HepG2 (cell line): Measurements from ENCODE around the gene DDX39B. TPM values are rescaled to one million over a fixed set of nuclear protein-coding genes. Genes with fewer than 3 reads are reported as not detected.

ENCODE experiments used
- ATF7 ChIP-seq, 2 experiments: fragments of 450-650 bp in 1 of 2; sonication (generic) in 1 of 2; formaldehyde crosslinking in 1 of 2; IDR thresholded peaks; 2 replicates each; pipeline versions ENCODE4 v1.4.0 to v1.6.1; 2016 to 2020; ENCODE audit warnings: antibody characterized with exemption in 1 of 2, mild to moderate bottlenecking in 1 of 2, missing genetic modification reagents in 1 of 2
- ELF3 ChIP-seq: IDR thresholded peaks from 2 replicates; pipeline ENCODE4 v1.6.1; 2016; ENCODE audit warnings: missing genetic modification reagents, missing compliant biosample characterization
- HIVEP1 ChIP-seq: sonication (generic); formaldehyde crosslinking; IDR thresholded peaks from 2 replicates; pipeline ENCODE4 v1.4.0; 2020; ENCODE audit warnings: mild to moderate bottlenecking, missing genetic modification reagents
- HNRNPL ChIP-seq: fragments of 200-400 bp; formaldehyde crosslinking; IDR thresholded peaks from 2 replicates; pipeline ENCODE4 v1.6.1; 2017; ENCODE audit warnings: mild to moderate bottlenecking, low read depth, low read length
- HOXA9 ChIP-seq: sonication (generic); formaldehyde crosslinking; IDR thresholded peaks from 2 replicates; pipeline ENCODE4 v1.8.1; 2022; ENCODE audit warnings: missing genetic modification reagents, mild to moderate bottlenecking, moderate library complexity, borderline replicate concordance
- NR3C1 ChIP-seq: sonication (generic); formaldehyde crosslinking; IDR thresholded peaks from 2 replicates; pipeline ENCODE4 v1.4.0; 2020; ENCODE audit warnings: missing genetic modification reagents
- POGZ ChIP-seq: sonication (generic); formaldehyde crosslinking; IDR thresholded peaks from 2 replicates; pipeline ENCODE4 v1.4.0; 2020; ENCODE audit warnings: mild to moderate bottlenecking, missing genetic modification reagents
- ZNF160 ChIP-seq: sonication (generic); formaldehyde crosslinking; IDR thresholded peaks from 2 replicates; pipeline ENCODE4 v1.8.0; 2022; ENCODE audit warnings: mild to moderate bottlenecking, inconsistent platforms, missing genetic modification reagents
- ZNF263 ChIP-seq: sonication (generic); formaldehyde crosslinking; IDR thresholded peaks from 2 replicates; pipeline ENCODE4 v1.4.0; 2020; ENCODE audit warnings: missing genetic modification reagents
- ZNF292 ChIP-seq: sonication (generic); formaldehyde crosslinking; IDR thresholded peaks from 2 replicates; pipeline ENCODE4 v1.8.1; 2022; ENCODE audit warnings: mild to moderate bottlenecking, low read depth, missing genetic modification reagents, borderline replicate concordance
- polyA plus RNA-seq, 8 experiments: library from polyadenylated mRNA; depleted of rRNA in 3 of 8; stranded (reverse) in 7 of 8; unstranded in 1 of 8; fragments of >200 nt; fragmentation: Illumina TruSeq in 4 of 8; extraction: Trizol in 4 of 8; gene quantifications; 2 replicates each; pipeline versions ENCODE4 v1.2.1 to v1.2.3, GENCODE V29; 2011 to 2016; ENCODE audit warnings: low read depth in 4 of 8, missing spikeins in 1 of 8, mixed read lengths in 1 of 8; ENCODE audit not compliant: insufficient read depth in 1 of 8
- total RNA-seq, 5 experiments: library from RNA; depleted of rRNA; stranded (reverse); fragments of >200 nt; fragmentation: Illumina TruSeq; extraction: Trizol; gene quantifications; 2 replicates each; pipeline ENCODE4 v1.2.3, GENCODE V29; 2016; ENCODE audit warnings: low read depth in 1 of 5
- TF ChIP-seq, protein P1 (sequence below): IDR thresholded peaks from 2 replicates; pipeline ENCODE4 v1.6.1; 2012; ENCODE audit warnings: low read depth, low read length, improper control_type of control experiment
- TF ChIP-seq, protein P2 (sequence below): sonication (generic); formaldehyde crosslinking; IDR thresholded peaks from 2 replicates; pipeline ENCODE4 v1.4.0; 2020; ENCODE audit warnings: mild to moderate bottlenecking, missing genetic modification reagents
- TF ChIP-seq, protein P3 (sequence below): sonication (generic); formaldehyde crosslinking; IDR thresholded peaks from 2 replicates; pipeline ENCODE4 v1.5.0; 2020; ENCODE audit warnings: mild to moderate bottlenecking, missing genetic modification reagents
- TF ChIP-seq, protein P4 (sequence below): sonication (generic); formaldehyde crosslinking; IDR thresholded peaks from 2 replicates; pipeline ENCODE4 v1.4.0; 2020; ENCODE audit warnings: missing genetic modification reagents, borderline replicate concordance
- TF ChIP-seq, protein P5 (sequence below): sonication (generic); formaldehyde crosslinking; IDR thresholded peaks from 2 replicates; pipeline ENCODE4 v1.4.0; 2020; ENCODE audit warnings: mild to moderate bottlenecking, missing genetic modification reagents, borderline replicate concordance

The DDX39B gene
- total and polyA plus RNA-seq, 2 of the 13 experiments (the other 11 are each of a cell fraction or from before 2014, with no cell fraction given), result 570 to 678 TPM

DNA sequence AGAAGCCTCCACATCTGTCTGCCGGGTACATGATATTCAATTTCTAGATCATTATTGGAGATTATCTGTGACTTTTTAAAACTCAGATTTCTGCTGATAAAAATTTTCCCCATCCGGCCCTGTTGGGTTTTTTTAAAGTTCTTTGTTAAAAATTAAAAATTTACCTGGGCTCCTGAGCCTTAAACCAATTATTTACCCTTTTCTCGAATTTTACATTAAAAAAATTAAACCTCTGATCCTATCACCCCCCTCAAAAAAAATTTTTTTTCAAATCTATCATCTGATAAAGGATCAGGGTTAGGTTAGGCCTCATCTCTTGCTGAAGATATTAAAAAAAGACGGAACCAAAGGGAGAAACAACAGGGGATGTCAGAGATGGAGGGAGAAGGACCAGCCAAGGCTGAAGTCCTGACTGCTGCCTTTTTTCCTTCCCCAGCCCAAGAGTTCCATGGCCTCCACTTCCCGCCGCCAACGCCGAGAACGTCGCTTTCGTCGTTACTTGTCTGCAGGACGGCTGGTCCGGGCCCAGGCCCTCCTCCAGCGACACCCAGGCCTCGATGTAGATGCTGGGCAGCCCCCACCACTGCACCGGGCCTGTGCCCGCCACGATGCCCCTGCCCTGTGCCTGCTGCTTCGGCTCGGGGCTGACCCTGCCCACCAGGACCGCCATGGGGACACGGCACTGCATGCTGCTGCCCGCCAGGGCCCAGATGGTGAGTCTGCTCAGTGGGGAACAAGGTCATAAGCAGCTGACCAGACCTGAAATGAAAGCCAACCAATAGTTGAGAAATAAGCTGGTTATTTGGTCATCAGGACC lies 6.1 kb upstream of the DDX39B start (continued):
- TF ChIP-seq NR3C1 (CRISPR knock-in tag), result no peak
- TF ChIP-seq HOXA9 (CRISPR knock-in tag), result 0 out of 2 replicates have a peak, but pooled peaks have one; percentile 47
- TF ChIP-seq ZNF292 (CRISPR knock-in tag), result no peak
- TF ChIP-seq, protein P1, sequence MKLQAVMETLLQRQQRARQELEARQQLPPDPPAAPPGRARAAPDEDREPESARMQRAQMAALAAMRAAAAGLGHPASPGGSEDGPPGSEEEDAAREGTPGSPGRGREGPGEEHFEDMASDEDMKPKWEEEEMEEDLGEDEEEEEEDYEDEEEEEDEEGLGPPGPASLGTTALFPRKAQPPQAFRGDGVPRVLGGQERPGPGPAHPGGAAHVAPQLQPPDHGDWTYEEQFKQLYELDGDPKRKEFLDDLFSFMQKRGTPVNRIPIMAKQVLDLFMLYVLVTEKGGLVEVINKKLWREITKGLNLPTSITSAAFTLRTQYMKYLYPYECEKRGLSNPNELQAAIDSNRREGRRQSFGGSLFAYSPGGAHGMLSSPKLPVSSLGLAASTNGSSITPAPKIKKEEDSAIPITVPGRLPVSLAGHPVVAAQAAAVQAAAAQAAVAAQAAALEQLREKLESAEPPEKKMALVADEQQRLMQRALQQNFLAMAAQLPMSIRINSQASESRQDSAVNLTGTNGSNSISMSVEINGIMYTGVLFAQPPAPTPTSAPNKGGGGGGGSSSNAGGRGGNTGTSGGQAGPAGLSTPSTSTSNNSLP, result no peak
- no peak for TF ChIP-seq ATF7 (IDR thresholded peaks at IDR 0.05)
- TF ChIP-seq ATF7 (CRISPR knock-in tag; IDR thresholded peaks at IDR 0.05), result 0 out of 2 replicates have a peak, but pooled peaks have one; percentile 46
- TF ChIP-seq ELF3, result no peak
- TF ChIP-seq, protein P2, sequence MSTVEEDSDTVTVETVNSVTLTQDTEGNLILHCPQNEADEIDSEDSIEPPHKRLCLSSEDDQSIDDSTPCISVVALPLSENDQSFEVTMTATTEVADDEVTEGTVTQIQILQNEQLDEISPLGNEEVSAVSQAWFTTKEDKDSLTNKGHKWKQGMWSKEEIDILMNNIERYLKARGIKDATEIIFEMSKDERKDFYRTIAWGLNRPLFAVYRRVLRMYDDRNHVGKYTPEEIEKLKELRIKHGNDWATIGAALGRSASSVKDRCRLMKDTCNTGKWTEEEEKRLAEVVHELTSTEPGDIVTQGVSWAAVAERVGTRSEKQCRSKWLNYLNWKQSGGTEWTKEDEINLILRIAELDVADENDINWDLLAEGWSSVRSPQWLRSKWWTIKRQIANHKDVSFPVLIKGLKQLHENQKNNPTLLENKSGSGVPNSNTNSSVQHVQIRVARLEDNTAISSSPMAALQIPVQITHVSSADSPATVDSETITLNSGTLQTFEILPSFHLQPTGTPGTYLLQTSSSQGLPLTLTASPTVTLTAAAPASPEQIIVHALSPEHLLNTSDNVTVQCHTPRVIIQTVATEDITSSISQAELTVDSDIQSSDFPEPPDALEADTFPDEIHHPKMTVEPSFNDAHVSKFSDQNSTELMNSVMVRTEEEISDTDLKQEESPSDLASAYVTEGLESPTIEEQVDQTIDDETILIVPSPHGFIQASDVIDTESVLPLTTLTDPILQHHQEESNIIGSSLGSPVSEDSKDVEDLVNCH (CRISPR knock-in tag), result no peak
- TF ChIP-seq, protein P3, sequence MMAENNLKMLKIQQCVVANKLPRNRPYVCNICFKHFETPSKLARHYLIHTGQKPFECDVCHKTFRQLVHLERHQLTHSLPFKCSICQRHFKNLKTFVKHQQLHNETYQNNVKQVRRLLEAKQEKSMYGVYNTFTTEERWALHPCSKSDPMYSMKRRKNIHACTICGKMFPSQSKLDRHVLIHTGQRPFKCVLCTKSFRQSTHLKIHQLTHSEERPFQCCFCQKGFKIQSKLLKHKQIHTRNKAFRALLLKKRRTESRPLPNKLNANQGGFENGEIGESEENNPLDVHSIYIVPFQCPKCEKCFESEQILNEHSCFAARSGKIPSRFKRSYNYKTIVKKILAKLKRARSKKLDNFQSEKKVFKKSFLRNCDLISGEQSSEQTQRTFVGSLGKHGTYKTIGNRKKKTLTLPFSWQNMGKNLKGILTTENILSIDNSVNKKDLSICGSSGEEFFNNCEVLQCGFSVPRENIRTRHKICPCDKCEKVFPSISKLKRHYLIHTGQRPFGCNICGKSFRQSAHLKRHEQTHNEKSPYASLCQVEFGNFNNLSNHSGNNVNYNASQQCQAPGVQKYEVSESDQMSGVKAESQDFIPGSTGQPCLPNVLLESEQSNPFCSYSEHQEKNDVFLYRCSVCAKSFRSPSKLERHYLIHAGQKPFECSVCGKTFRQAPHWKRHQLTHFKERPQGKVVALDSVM (CRISPR knock-in tag), result no peak
- TF ChIP-seq, protein P4, sequence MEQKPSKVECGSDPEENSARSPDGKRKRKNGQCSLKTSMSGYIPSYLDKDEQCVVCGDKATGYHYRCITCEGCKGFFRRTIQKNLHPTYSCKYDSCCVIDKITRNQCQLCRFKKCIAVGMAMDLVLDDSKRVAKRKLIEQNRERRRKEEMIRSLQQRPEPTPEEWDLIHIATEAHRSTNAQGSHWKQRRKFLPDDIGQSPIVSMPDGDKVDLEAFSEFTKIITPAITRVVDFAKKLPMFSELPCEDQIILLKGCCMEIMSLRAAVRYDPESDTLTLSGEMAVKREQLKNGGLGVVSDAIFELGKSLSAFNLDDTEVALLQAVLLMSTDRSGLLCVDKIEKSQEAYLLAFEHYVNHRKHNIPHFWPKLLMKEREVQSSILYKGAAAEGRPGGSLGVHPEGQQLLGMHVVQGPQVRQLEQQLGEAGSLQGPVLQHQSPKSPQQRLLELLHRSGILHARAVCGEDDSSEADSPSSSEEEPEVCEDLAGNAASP, result no peak
- 0 out of 2 replicates have a peak, but pooled peaks have one; percentile 37 for TF ChIP-seq HNRNPL
- peak; percentile 34; the same call in 1 of the 2 replicates for TF ChIP-seq HIVEP1 (CRISPR knock-in tag)
- no peak; the same call in 1 of the 2 replicates for TF ChIP-seq POGZ (CRISPR knock-in tag)
- TF ChIP-seq, protein P5, sequence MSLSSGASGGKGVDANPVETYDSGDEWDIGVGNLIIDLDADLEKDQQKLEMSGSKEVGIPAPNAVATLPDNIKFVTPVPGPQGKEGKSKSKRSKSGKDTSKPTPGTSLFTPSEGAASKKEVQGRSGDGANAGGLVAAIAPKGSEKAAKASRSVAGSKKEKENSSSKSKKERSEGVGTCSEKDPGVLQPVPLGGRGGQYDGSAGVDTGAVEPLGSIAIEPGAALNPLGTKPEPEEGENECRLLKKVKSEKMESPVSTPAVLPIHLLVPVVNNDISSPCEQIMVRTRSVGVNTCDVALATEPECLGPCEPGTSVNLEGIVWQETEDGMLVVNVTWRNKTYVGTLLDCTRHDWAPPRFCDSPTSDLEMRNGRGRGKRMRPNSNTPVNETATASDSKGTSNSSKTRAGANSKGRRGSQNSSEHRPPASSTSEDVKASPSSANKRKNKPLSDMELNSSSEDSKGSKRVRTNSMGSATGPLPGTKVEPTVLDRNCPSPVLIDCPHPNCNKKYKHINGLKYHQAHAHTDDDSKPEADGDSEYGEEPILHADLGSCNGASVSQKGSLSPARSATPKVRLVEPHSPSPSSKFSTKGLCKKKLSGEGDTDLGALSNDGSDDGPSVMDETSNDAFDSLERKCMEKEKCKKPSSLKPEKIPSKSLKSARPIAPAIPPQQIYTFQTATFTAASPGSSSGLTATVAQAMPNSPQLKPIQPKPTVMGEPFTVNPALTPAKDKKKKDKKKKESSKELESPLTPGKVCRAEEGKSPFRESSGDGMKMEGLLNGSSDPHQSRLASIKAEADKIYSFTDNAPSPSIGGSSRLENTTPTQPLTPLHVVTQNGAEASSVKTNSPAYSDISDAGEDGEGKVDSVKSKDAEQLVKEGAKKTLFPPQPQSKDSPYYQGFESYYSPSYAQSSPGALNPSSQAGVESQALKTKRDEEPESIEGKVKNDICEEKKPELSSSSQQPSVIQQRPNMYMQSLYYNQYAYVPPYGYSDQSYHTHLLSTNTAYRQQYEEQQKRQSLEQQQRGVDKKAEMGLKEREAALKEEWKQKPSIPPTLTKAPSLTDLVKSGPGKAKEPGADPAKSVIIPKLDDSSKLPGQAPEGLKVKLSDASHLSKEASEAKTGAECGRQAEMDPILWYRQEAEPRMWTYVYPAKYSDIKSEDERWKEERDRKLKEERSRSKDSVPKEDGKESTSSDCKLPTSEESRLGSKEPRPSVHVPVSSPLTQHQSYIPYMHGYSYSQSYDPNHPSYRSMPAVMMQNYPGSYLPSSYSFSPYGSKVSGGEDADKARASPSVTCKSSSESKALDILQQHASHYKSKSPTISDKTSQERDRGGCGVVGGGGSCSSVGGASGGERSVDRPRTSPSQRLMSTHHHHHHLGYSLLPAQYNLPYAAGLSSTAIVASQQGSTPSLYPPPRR (CRISPR knock-in tag), result no peak
- no peak for TF ChIP-seq ZNF263 (CRISPR knock-in tag)
- no peak for TF ChIP-seq ZNF160 (CRISPR knock-in tag)
